Measurements from ENCODE around the gene POLDIP2.

POLDIP2 gene

DNA sequence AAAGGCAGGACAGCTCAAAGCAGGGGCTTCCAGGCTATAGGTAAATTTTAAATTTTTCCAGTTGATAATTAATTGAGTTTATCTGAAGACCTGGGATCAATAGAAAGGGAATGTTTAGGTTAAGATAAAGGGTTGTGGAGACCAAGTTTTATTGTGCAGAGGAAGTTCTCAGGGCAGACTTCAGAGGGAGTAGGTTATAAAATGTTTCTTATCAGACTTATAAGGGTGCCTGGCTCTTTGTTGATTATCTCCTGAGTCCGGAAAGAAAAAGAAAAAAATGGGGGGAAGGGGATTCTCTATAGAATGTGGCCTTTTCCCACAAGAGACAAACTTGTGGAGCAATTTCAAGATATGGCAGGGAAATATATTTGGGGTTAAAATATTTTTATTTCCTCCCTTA is 32.8 kb upstream of the POLDIP2 start:
- no peak for DNase-seq

DNA sequence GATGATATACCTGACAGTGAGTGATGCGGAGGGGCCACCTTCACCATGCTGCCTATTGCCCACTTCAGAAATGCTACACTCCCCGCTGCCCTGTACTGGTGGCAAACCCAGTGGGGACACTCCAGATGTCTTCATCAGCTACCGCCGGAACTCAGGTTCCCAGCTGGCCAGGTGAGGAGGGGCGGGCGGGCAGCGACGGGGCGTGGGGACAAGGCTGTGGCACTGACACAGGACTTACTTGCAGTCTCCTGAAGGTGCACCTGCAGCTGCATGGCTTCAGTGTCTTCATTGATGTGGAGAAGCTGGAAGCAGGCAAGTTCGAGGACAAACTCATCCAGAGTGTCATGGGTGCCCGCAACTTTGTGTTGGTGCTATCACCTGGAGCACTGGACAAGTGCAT is 30.8 kb upstream of the POLDIP2 start:
- no peak for DNase-seq

GRCh38 chr17:28386391-28386790 is 29.1 kb upstream of the POLDIP2 start:
- DNase-seq: no peak

- no peak for DNase-seq
These were observed 28.1 kb upstream of the POLDIP2 start for GRCh38 chr17:28385406-28385805.

DNA sequence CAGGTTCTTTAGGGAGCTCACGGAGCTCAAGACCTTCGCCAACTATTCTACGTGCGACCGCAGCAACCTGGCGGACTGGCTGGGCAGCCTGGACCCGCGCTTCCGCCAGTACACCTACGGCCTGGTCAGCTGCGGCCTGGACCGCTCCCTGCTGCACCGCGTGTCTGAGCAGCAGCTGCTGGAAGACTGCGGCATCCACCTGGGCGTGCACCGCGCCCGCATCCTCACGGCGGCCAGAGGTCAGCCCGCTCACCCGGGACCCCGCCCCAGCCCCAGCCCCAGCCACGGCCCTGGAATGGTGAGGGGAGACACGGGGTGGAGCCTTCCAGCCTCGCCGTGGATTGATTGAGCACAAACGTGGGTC is 27.7 kb upstream of the POLDIP2 start:
- no peak for DNase-seq

- DNase-seq: peak in 3 of 4 experiments; percentile 36 to 50 (median 50)
These were observed 27.1 kb upstream of the POLDIP2 start for GRCh38 chr17:28384281-28385036.

GRCh38 chr17:28381141-28381825 is 24.0 kb upstream of the POLDIP2 start:
- DNase-seq: no peak

GRCh38 chr17:28379814-28380801 is 22.8 kb upstream of the POLDIP2 start:
- DNase-seq: no peak

DNA sequence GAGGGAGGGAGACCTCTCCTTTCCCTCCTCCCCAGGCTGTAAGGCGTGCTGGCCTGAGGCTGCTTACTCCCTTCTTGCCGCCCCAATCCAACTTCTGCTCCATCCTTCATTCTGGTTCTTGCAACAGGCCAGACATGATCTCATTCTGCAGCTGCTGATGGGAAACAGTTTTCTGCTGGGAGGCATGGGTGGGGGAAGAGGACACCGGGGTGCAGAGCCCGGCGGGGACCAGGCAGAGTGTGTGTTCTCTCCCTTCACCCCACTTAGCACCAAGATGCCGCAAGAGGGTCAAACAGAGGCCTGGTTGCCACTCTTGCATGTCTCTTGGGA is 15.6 kb upstream of the POLDIP2 start:
- DNase-seq: no peak

DNA sequence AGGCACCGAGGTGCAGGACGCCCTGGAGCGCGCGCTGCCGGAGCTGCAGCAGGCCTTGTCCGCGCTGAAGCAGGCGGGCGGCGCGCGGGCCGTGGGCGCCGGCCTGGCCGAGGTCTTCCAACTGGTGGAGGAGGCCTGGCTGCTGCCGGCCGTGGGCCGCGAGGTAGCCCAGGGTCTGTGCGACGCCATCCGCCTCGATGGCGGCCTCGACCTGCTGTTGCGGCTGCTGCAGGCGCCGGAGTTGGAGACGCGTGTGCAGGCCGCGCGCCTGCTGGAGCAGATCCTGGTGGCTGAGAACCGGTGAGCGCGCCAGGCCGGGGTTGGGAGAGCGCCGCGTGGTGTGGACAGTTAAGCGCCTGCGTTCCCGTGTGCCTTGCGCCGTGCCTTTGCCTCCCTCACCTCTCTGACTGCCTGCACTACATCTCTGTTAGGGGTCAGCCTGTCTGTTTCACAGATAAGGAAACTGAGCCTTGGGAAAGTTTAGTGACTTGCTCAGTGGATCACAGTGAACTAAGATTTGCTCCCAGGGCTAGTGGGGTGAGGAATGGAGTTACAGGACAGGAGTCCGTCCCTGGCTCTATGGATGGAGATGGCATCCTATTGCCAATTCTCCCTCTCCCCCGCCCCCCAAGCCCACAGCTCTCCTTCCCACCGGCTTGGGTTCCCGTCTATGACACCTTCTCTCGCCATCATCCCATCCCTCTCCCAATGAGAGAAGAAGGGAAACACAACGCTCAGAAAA is 15.0 kb upstream of the POLDIP2 start:
- peak in 1 of 4 experiments; percentile 11 for DNase-seq

GRCh38 chr17:28371245-28372202 is 14.2 kb upstream of the POLDIP2 start, which contains the start of gene SARM1:
TSS of gene SARM1 (plus strand) at chr17:28371694. CDS start at chr17:28372033, 339 bp downstream.
- peak; percentile 44 to 75 (median 54) for DNase-seq

- DNase-seq: no peak
These were observed 13.4 kb upstream of the POLDIP2 start for GRCh38 chr17:28370744-28371103.

GRCh38 chr17:28370035-28370743 is 12.9 kb upstream of the POLDIP2 start, which contains the start of gene VTN:
TSS of gene VTN (minus strand) at chr17:28370307. CDS start at chr17:28370203, 104 bp downstream.
- DNase-seq: no peak

GRCh38 chr17:28369684-28370034 is 12.3 kb upstream of the POLDIP2 start:
- DNase-seq: peak in 1 of 4 experiments; percentile 6

GRCh38 chr17:28368915-28369683 is 11.8 kb upstream of the POLDIP2 start:
- DNase-seq: no peak

GRCh38 chr17:28368306-28368831 is 11.0 kb upstream of the POLDIP2 start:
- no peak for DNase-seq

GRCh38 chr17:28367641-28368305 is 10.4 kb upstream of the POLDIP2 start:
- DNase-seq: no peak

- no peak for DNase-seq
These were observed 9.3 kb upstream of the POLDIP2 start for GRCh38 chr17:28366605-28367004.

GRCh38 chr17:28365487-28365886 is 8.2 kb upstream of the POLDIP2 start:
- no peak for DNase-seq

All from activated naive CD4-positive, alpha-beta T cell (primary cell).